Testis (tissue), 3 donors: ENCODE data around the gene ANO10. TPM values are rescaled to one million over a fixed set of nuclear protein-coding genes. Genes with fewer than 3 reads are reported as not detected.

Experiments used
- DNase-seq: peaks from one replicate; pipeline ENCODE4 v3.0.0-alpha.2; 2019
- H3K27ac ChIP-seq, 2 donors: fragments of 200-600 bp; sonication (generic); one replicate each; pipeline ENCODE4 v1.5.1; 2019
- H3K27me3 ChIP-seq: fragments of 200-600 bp; sonication (generic); one replicate; pipeline ENCODE4 v1.5.1; 2019
- H3K36me3 ChIP-seq: fragments of 200-600 bp; sonication (generic); one replicate; pipeline ENCODE4 v1.5.1; 2017; ENCODE audit warnings: low read depth; ENCODE audit errors: missing control alignments
- H3K4me1 ChIP-seq: fragments of 200-600 bp; sonication (generic); one replicate; pipeline ENCODE4 v1.5.1; 2019
- H3K4me3 ChIP-seq, 2 donors: fragments of 200-600 bp; sonication (generic); one replicate each; pipeline ENCODE4 v1.5.1; 2017 to 2019
- H3K9me3 ChIP-seq: fragments of 200-600 bp; sonication (generic); one replicate; pipeline ENCODE4 v1.5.1; 2017
- POLR2A ChIP-seq: fragments of 450-650 bp; IDR thresholded peaks from one replicate; pipeline ENCODE4 v1.6.1; 2017; ENCODE audit warnings: antibody characterized with exemption, mild to moderate bottlenecking, moderate library complexity
- WGBS, 2 donors: methylation state at CpG; one replicate each; pipeline ENCODE4 v1.1.5; 2018; 5-methylcytosine and 5-hydroxymethylcytosine counted together
- intact Hi-C: fragments of 100-400 bp; cut with DNase I; formaldehyde crosslinking; loops from one replicate; pipeline ENCODE4 v1.15.1; 2023; ENCODE audit warnings: low total_unique reads
- polyA plus RNA-seq: library from polyadenylated mRNA; stranded (reverse); fragments of 350-450 nt; fragmentation: Illumina TruSeq; extraction: RNeasy Lipid Tissue Mini Kit (QIAGEN cat#74804); gene quantifications from one replicate; pipeline ENCODE4 v1.2.3, GENCODE V29; 2014; ENCODE audit warnings: low read depth, low replicate concordance; ENCODE audit not compliant: insufficient read depth
- total RNA-seq, 2 donors: library from RNA; depleted of rRNA; stranded (reverse); fragments of >200 nt; gene quantifications; one replicate each; pipeline ENCODE4 v1.2.3, GENCODE V29; 2016
- TF ChIP-seq, protein P1 (sequence below), 3 experiments: fragments of 450-650 bp in 2 of 3; fragments of 200-600 bp in 1 of 3; sonication (generic) in 1 of 3; IDR thresholded peaks; one replicate each; pipeline ENCODE4 v1.5.1; 2016 to 2019; ENCODE audit warnings: antibody characterized with exemption in 3 of 3, mild to moderate bottlenecking in 2 of 3, moderate library complexity in 1 of 3

Gene ANO10
- total and polyA plus RNA-seq, 3 donors from 2014 or later: 19.9 to 26.3 (median 25.0) TPM

- TF ChIP-seq, protein P1, sequence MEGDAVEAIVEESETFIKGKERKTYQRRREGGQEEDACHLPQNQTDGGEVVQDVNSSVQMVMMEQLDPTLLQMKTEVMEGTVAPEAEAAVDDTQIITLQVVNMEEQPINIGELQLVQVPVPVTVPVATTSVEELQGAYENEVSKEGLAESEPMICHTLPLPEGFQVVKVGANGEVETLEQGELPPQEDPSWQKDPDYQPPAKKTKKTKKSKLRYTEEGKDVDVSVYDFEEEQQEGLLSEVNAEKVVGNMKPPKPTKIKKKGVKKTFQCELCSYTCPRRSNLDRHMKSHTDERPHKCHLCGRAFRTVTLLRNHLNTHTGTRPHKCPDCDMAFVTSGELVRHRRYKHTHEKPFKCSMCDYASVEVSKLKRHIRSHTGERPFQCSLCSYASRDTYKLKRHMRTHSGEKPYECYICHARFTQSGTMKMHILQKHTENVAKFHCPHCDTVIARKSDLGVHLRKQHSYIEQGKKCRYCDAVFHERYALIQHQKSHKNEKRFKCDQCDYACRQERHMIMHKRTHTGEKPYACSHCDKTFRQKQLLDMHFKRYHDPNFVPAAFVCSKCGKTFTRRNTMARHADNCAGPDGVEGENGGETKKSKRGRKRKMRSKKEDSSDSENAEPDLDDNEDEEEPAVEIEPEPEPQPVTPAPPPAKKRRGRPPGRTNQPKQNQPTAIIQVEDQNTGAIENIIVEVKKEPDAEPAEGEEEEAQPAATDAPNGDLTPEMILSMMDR (IDR thresholded peaks at IDR 0.05): no peak
- TF ChIP-seq POLR2A: no peak
- no peaks in the 10 kb centered on the region for H3K36me3 ChIP-seq
- no peak overlapping the region for H3K27ac ChIP-seq
- no peak for DNase-seq
- H3K4me1 ChIP-seq: no peaks in the 10 kb centered on the region
- H3K4me3 ChIP-seq: no peak overlapping the region
- H3K9me3 ChIP-seq: no peaks in the 10 kb centered on the region
- intact Hi-C loops: no loop called here
- 88 to 100% methylated on average over 5 of the region's 5 CpGs for WGBS, 2 donors
- no peaks in the 10 kb centered on the region for H3K27me3 ChIP-seq
Measured at GRCh38 chr3:43415088-43415487, 206.7 kb downstream of the ANO10 start.

DNA sequence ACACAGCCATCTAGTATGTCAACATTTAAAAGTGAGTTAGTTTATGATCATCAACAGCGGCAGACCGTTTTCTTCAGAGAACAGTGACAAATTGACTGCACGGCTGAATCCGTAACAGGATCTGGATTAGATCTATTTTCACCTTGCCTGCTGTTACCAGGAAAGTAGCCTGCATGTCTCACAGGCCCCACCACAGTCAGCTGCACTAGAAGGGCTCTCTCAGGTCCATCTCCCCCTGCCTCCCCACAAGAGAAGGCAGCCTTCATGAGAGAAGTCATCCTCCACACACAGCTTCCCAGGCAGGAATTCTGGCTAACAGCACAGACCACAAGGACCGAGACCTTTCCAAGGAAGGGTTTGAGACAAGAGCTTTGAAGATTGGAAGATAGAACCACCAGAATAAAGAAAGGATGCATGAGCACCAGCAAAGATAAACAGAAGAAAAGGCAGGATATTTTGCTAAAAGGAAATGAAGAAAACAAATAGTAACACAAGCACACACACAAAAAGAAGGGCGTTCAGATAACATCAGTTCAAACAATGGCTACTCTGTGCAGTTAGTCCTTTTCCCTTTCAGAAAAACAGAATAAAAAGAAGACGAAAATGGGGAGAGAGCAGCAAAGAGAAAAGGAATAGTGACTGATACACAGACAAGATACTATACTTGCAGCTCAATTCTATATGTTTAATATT lies 208.0 kb downstream of the ANO10 start:
- H3K4me1 ChIP-seq: no peaks in the 10 kb centered on the region
- no peak overlapping the region for H3K4me3 ChIP-seq
- 79 to 89% methylated on average over 7 of the region's 7 CpGs for WGBS, 2 donors
- DNase-seq: no peak
- TF ChIP-seq, protein P1 (IDR thresholded peaks at IDR 0.05): no peak
- no peak for TF ChIP-seq POLR2A
- H3K27ac ChIP-seq: no peak overlapping the region
- intact Hi-C loops: no loop called here
- H3K27me3 ChIP-seq: no peaks in the 10 kb centered on the region
- H3K36me3 ChIP-seq: no peaks in the 10 kb centered on the region
- H3K9me3 ChIP-seq: no peaks in the 10 kb centered on the region

DNA sequence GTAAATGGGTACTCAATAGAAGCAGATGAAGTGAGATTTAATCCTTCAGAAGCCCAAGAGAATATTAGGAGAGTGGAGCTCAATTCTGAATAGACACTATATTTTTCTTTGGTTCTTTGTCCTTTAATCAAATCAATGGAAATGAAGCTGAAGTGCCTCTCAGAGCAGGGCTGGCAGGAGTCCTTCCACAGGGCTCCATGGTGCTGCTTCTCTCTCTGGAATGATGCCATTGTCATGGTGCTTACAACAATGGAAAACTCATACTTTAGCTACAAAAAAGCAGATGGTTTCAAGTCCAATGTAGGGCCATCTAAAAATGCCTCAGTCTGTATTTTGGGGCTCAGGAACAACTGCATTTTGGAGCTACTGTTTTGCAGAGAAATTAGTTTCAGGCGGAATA lies 210.4 kb downstream of the ANO10 start:
- Histone ChIP-seq H3K4me1 (no peaks in the 10 kb centered on the region), H3K27me3 (no peaks in the 10 kb centered on the region), H3K9me3 (no peaks in the 10 kb centered on the region), H3K4me3 (no peak overlapping the region), H3K27ac (no peak overlapping the region), H3K36me3 (no peaks in the 10 kb centered on the region)
- 88 to 94% methylated on average over 1 of the region's 1 CpG for WGBS, 2 donors
- no peak for DNase-seq
- intact Hi-C loops: no loop called here
- TF ChIP-seq, protein P1 (IDR thresholded peaks at IDR 0.05): no peak
- TF ChIP-seq POLR2A: no peak

GRCh38 chr3:43410592-43410991 lies 211.2 kb downstream of the ANO10 start:
- no peak for DNase-seq
- intact Hi-C loops: no loop called here
- TF ChIP-seq, protein P1 (IDR thresholded peaks at IDR 0.05): no peak
- TF ChIP-seq POLR2A: no peak
- H3K4me1 ChIP-seq: no peaks in the 10 kb centered on the region
- H3K4me3 ChIP-seq: no peak overlapping the region
- no peaks in the 10 kb centered on the region for H3K9me3 ChIP-seq
- no peaks in the 10 kb centered on the region for H3K36me3 ChIP-seq
- 89 to 90% methylated on average over 3 of the region's 3 CpGs for WGBS, 2 donors
- H3K27ac ChIP-seq: no peak overlapping the region
- no peaks in the 10 kb centered on the region for H3K27me3 ChIP-seq

DNA sequence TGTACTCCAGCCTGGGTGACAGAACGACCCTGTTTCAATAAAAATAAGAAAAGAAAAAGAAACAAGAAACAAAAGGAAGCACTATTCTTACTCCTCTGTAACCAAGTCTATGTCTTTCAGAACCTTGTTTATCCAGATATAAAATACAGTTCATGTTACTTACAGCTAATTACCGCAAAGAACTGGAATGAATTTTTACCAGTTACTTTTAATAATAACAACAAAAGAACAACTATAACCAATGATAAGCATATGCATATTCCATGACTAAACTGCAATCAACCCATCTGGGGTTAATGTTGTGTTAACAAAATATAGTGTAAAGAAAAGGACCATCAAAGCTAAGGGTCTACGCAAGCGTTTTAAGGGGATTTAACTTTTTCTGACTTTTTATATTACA lies 212.3 kb downstream of the ANO10 start:
- no peaks in the 10 kb centered on the region for H3K36me3 ChIP-seq
- intact Hi-C loops: no loop called here
- no peak overlapping the region for H3K4me3 ChIP-seq
- TF ChIP-seq, protein P1 (IDR thresholded peaks at IDR 0.05): no peak
- no peak for TF ChIP-seq POLR2A
- no peaks in the 10 kb centered on the region for H3K4me1 ChIP-seq
- no peaks in the 10 kb centered on the region for H3K9me3 ChIP-seq
- no peak for DNase-seq
- no peak overlapping the region for H3K27ac ChIP-seq
- 91 to 95% methylated on average over 4 of the region's 4 CpGs for WGBS, 2 donors
- H3K27me3 ChIP-seq: no peaks in the 10 kb centered on the region
